Lung microvascular endothelial cell (primary cell): Measurements from ENCODE around the gene UQCRC2. TPM values are rescaled to one million over a fixed set of nuclear protein-coding genes. Genes with fewer than 3 reads are reported as not detected.
"Not testable (repeated sequence)": the region's sequence is repeated elsewhere in the genome, so short reads cannot be mapped to it uniquely, and the experiment has no call there.

Source experiments
- DNase-seq, 2 donors: peaks; one replicate each; pipeline versions ENCODE4 v3.0.0 to v3.0.0-alpha.2; 2010; ENCODE audit warnings: low read depth in 2 of 2
- total RNA-seq: library from RNA; depleted of rRNA; stranded (reverse); fragments of >200 nt; gene quantifications from 2 replicates; pipeline ENCODE4 v1.2.1, GENCODE V29; 2014

Gene UQCRC2
- total RNA-seq, 1 donor from 2014 or later: 238 TPM

DNA sequence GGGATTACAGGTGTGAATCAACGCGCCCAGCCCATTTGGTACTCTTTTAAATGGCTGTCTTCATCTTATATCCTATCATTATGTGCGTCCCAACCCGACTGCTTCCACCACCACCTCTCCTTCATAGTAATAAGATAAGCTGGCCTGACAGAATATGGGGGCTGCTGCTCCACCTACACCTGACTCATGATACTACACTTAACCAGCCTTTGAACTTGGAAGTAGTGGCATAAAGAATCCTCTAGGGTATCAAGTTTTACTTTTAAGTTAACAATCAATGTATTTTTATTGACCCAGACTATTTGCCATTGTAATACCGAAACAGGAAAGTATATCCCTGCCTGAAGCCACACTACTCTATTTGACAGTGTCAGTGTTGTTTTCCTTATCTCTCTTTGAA lies 28.9 kb downstream of the UQCRC2 start:
- DNase-seq: no peak

DNA sequence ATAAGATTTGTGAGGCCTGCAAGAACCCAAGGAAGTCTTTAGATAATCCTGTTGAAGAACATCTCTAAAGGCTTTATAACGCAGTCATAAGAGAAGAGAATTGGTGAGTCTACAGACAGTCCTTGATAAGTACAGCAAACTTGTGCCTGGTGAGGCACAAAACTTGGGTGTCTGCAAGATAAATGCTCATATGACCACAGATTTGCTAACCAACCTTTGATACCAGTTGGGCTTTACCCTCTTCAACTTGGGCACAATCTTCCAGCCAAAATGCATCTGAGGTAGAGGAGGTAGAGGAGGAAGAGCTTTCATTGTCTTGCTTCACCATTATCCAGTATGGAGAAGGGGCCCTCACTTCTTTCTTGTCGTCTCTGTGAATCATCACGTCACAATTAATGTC lies 30.9 kb downstream of the UQCRC2 start:
- DNase-seq: no peak

DNA sequence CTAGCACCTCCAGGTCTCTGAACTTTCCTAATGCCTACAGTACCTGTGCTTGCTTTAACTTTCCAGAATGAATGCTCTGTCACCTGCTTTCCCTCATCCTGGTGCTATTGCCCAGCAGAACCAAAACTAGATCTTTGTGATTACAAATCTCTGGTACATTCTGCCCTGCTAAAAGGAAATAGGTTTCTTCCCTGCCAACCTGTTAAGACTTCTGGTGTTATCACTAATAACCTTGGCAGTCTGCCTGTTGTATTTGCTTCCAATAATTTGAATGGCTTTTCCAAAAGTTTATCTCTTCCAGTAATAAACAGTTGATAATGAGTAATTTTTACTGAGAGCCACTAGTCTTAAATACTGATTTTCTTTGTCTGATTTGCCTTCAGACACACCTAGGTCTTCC lies 32.4 kb downstream of the UQCRC2 start:
- DNase-seq: no peak

DNA sequence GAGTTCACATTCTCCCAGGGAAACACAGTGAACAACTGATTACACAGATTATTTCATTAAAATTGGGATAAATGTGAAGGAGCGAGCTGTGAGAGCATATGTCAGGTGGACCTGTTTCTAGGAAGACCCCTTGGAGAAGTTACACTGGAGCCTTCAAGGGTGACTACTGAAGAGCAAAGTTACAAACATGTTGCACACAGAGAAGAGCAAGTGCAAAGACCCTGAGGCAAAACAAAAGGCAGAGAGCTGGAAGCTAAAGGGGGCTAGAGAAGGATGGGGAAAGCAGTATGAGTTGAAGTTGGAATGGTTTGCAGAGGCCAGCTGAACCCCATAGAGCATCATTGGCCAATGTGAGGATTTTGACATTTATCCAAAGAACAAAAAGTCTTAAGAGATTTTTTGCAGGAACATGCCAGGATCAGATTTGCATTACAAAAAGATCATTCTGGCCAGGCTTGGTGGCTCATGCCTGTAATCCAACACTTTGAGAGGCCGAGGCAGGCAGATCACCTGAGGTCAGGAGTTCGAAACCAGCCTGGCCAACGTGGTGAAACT lies 33.6 kb downstream of the UQCRC2 start:
- no peak for DNase-seq

DNA sequence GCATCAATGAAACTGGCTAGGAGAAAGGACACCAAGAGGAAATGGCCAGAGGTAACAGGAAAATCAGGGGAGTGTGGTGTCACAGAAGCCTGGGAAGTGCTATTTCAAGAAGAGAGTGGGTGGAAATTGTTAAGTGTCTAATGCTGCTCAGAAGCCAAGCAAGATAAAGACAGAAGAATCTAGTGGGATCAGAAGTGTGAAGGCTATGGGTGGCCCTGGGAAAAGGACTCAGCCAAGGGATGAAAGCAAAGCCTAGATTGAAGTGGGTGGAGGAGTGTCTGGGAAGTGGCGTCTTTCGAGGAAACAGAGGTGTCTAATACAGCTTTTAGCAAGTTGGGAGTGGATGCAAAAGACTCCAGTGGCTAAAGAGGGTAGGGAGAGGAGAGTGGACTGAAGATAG lies 34.3 kb downstream of the UQCRC2 start:
- DNase-seq: no peak

DNA sequence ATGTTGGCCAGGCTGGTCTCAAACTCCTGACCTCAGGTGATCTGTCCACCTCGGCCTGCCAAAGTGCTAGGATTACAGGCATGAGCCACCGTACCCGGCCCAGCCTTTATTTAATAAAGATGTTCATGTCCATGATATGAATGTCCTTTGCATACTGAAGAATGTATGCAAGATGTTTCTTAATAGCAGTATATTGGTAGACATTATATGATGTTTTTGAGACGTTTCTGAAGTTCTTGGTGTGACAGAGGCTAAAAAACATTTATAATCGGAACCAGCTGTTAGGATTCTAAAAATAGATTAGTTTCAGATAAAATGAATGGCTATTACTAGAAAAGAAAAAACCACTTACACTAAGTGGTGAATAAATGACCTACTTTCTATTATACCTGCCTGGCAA lies 36.0 kb downstream of the UQCRC2 start:
- DNase-seq: no peak

DNA sequence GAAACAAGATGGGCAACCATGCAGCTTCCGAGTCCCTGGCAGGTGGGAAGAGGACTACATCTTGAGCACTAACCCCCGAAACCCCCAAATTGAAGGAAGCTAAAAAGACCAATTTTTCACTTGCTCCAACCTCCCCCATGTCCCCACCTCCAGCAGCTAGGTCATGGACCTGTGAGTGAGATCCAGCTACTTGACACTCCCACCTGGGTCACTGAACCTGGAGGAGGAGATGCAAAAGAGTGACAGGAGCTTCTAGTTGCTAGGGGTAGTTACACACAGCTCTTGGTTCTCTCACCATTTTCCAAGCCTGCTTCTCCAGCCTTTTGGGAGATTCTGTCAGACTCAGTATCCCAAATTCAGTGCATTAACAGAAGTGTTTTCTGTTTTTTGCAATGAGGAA lies 36.6 kb downstream of the UQCRC2 start:
- DNase-seq: no peak

DNA sequence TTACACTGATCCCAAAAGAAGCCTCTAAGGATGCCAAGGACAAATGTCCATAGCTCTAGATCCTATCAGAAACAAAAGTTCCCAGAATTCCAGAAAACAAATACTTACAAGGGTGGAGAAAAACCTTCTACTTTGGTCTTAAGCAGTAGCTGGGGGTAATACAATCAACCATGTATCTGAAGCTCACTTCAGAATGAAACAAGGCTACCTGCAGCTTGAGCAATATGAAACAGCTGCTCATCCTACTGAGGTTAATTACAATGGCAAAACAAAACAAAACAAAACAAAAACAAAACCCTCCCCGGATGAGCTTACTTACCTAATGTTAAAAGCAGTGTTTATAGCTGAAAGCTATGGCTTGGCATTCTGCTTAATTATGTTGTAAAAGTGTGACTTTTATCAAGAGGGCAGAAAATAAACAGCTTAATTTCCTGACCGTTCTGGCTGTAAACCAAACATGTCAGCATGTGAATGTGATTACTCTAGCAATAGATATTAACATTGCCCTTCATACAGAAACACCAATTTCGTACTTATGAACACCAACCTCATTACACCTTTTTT lies 37.3 kb downstream of the UQCRC2 start:
- peak in 1 of 2 donors; percentile 7 for DNase-seq

DNA sequence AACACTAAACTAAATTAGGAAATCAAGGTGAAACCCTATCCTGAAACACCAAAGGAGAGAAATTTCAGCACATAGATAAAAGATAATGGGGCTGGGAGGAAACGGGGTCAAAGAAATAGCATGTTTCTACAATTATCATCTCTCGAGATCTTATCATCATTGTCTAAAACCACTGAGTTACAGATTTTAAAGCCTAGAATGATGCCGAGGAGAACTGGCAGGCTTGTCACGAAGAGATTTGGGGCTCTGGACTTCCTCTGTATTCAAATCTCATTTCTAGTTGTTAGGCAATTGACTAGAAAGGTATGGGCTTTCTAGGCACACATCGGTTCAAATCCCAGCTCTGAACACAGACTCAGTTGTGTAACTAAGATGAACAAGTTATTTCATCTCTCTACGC lies 38.5 kb downstream of the UQCRC2 start:
- DNase-seq: no peak

DNA sequence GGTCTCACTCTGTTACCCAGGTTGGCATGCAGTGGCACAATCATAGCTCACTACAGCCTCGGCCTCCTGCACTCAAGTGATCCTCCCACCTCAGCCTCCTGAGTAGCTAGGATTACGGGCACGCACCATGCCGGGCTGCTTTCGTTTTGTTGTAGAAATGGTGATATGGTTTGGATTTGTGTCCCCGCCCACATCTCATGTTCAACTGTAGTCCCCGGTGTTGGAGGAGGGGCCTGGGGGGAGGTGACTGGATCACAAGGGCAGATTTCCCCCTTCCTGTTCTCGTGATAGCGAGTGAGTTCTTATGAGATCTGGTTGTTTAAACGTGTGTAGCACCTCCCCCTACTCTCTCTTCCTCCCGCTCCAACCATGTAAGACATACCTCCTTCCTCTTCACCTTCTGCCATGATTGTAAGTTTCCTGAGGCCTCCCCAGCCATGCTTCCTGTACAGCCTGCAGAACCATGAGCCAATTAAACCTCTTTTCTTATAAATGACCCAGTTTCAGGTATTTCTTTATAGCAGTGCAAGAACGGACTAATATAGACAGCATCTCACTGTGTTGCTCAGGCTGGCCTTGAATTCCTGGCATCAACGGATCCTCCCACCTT lies 41.8 kb downstream of the UQCRC2 start:
- no peak for DNase-seq

DNA sequence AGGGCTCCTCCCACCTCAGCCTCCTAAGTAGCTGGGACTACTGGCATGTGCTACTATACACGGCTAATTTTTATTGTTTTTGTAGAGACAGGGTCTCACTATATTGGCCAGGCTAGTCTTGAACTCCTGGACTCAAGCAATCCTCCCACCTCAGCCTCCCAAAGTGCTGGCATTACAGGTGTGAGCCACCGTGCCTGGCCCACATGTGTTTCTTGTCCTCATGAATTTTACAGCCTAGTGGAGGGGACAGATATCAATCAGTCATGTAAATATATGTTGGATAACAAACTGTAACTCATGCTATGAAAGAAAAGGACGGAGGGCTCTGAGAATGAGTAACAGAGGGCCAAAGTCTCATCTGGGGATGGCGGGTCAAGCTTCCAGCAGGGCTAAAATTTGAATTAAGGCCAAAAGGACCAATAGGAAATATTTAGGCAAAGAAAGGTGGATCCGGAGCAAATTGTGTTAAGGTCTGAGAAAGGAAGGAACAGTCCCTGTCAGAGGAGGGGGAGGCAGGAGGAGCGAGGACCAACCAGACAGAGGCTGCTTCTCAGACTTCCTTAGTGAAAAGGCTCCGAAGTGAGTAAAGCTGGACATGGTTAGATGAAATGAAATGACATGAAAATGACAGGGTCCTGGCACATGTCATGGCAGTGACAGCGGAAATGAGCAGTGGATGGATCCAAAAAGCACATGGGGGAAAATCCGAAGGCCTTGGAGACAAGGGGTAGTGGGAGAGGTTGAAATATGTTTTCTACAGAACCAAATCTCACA lies 43.9 kb downstream of the UQCRC2 start:
- DNase-seq: no peak

DNA sequence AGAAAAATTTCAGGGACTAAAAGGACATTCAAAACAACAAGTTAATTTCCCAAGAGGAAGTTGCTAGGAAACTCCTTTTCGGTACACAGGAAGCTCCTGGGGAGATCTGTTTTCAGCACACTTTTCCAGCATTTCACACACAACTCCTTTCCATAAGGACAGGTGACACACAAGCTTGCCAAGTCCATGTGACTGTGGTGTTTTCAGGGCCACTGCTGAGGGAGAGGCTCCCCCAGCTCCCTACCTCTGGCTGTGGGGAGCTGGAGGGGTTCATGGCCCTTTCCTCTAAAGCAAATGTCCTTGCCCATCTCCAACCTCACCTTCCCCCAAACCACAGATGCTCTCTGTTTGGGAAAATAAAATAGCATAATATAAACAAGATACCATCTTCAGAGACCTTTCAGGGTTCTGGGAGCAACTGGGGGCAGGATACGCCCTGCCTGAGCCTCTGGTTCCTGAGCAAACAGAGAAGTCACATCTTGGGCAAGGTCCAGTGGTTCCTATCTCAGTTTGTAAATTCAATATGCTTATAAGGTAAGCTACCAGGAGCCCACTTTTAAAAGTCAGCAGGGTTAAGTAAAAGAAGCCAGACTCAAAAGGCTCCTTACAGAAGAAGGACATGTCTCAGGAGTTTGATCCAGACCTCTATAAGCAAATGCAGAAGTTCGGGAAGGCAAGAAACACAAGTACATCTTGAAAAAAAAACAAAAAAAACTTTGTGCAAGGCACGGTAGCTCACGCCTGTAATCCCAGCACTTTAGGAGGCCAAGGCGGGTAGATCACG lies 44.7 kb downstream of the UQCRC2 start:
- peak; percentile 58 to 81 for DNase-seq

DNA sequence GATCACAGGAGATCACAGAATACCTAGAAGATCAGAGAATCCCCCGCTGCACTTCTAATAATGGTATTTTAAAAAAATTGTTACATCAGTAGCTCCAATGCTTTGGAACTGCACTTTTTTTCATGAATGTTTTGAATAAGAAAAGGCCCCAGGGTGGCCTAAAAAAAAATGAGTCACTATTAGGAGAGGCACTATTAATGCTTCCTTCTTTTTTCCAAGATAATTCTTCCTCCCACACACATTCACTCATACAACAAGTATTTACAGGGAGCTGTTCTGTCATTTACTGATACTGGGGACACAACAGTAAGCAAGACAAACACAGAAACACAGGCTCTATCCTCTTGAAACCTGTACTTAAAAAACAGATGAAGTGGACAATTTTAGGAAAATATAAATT lies 48.4 kb downstream of the UQCRC2 start:
- no peak for DNase-seq

DNA sequence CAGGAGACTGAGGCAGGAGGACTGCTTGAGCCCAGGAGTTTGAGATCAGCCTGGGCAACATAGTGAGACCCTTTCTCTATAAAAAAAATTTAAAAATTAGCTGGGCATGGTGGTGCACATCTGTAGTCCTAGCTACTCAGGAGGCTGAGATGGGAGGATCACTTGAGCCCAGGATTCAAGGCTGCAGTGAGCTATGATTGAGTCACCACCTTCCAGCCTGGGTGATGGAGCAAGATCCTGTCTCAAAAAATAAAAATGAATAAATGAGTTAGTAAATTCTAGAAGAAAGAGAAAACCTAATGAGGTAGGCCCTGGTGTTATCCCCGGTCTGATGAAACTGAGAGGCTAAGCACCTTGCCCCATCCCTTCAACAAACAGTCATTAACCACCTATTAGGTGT lies 48.9 kb downstream of the UQCRC2 start:
- DNase-seq: not testable (repeated sequence)

DNA sequence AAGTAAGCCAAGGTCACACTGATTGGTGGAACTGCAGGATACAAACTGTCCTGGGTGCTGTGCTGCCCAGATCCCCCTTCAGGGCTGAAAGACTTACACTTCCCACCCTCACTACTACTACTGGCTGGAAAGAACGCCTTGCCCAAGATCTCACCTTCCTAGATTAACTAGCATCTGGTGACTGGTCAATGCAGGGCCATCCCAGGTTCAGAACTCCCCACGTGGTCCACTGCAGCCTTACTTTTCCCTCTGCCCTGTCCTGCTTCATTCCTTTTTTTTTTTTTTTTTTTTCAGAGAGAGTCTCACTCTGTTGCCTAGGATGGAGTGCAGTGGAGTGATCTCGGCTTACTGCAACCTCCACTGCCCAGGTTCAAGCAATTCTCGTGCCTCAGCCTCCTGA lies 50.0 kb downstream of the UQCRC2 start:
- no peak for DNase-seq

DNA sequence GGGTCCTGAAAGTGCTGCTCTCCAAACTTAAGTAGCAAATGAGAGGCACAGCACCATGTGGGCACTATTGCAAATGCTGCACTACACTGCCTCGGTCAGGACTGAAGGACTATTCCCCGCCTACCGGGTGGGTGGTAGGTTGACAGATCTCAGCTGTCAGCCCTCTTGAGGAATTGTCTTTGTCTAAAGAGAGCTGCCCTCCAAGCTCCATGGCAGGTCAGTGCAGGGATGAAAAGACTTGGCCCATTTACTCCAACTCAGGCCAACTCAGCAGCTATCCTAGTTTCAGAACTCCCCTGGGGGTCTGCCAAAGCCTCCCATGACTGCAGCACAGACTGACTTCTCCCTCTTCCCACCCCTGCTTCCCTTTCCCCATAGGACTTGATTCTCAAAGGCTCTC lies 51.2 kb downstream of the UQCRC2 start:
- DNase-seq: no peak

DNA sequence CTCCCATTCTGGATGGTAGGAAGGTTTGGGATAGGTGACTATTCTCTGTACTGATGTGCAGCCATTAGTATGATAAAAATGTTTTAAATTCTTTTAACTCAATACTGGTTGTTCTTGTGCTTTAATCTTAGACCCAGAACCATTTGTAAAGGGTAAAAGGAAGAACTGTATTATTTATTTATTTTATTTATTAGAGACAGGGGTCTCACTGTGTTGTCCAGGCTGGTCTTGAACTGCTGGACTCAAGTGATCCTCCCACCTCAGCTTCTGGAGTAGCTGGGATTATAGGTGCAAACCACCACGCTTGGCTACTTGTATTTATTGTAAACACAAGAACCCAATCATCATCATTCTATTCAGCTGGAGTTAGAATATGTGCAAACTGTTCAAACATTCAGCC lies 52.6 kb downstream of the UQCRC2 start:
- DNase-seq: no peak

DNA sequence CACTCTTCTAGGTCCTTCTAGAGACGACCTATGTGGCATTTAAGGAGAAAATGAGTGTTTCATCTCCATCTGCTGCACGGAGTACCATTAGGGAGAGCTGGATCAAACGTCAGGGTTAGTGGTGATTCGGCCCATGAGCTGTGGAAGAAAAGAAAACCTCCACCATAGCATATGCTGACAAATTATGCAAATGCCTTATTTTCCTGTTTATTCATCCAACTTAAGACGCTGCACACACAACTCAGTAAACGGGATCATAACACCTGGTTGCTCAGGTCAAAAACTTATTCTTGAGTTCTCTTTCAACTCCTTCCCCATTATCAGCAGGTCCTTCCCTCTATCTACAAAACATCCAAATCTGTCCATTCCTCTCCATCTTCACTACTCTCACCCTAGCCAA lies 53.5 kb downstream of the UQCRC2 start:
- no peak for DNase-seq

DNA sequence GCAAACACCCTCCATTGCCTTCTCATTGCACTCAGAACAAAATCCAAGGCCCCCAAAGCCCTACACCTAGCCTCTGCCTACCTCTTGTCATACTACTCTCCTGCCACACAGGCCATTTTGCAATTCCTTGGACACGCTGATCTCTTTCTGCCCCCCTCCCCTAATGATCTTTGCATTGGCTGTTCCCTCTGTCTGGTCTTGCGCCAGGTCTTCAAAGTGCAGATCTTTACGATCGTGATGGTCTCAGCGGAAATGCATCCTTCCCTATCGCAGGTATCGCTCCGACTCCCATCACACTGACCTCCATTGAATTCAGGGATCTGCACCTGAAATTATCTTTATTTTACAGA lies 54.0 kb downstream of the UQCRC2 start:
- no peak for DNase-seq

DNA sequence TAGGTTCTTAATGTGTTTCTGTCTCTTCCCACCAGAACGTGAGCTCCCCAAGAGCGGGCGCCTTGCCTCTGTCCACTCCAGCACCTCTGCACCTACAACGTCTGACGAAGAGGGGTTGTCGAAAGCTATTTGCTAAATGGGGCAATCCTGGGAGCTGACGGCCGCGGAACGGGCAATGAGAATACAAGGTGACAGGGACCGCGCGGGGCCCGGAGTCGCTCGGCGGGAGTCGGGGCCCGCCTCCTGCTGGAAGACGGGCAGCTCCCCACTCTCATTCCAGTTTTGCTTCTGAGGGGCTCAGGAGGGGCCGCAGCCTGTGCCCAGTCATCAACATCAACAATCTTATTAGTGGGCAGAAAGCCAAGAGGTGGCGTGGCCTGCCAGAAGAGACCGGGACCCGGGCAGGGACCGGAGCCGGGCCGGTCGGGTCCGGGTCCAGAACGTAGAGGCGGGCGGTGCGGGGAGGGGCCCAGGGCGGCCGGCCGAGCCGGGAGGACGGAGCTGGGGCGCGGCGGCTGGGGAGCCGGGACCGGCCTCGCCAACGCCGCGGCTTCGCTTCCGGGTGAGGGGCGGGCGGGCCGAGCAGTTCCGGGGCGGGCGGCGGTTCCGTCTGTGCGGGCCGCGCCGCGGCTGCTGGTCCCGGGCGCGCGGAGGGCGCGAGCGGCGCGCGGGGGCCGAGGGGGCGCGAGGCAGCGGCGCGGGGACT lies 54.5 kb downstream of the UQCRC2 start, which contains the start of gene MOSMO:
Gene MOSMO, plus strand, starts transcription at position 603 of the 706 bp plus-strand sequence. CDS start 191 bp downstream, outside the sequence.
- DNase-seq: peak; percentile 68 to 74
